GM18526 (cell line): ENCODE measurements around the gene SLC8A3.

Experiments
- POLR2A ChIP-seq: IDR thresholded peaks from 3 replicates; pipeline ENCODE4 v1.6.1; 2011; ENCODE audit not compliant: insufficient read length; ENCODE audit errors: extremely low read depth

Gene SLC8A3

DNA sequence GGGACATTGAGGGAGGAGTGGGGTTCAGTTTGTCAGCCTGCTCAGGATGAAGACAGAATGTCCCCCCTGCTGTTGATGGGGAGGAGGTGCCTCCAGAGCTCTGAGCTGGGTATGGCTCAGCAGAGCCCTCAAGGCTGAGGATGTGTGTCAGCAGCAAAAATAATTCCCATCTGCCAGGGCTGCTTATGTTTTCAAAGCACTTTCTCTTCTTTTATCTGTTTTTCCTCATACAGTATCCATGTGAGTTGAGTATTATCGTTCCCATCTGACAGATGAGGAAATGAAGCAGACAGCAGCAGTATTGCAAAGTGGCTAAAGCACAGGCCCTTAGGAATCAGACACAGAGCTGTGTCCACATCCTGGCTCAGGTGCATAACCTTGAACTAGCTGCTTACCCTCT is 94.1 kb downstream of the SLC8A3 start:
- no peak for TF ChIP-seq POLR2A

DNA sequence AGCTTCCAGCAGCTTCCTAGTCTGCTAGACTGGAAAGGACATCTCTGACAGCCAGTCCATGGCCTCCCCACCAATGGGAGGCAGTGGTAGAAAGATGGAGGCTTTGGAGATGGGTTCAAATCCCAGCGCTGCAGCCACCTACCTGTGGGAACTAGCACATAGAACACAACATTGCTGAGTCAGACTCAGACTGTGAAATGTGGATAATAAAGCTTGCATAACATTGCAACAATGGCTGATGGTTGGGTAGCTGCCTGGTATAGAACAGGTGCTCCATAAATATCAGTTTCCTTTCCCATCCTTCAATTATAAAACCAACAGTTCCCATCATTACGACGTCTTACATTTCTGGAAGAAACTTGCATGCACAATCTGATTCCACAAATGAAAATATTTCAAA is 94.6 kb downstream of the SLC8A3 start:
- no peak for TF ChIP-seq POLR2A

DNA sequence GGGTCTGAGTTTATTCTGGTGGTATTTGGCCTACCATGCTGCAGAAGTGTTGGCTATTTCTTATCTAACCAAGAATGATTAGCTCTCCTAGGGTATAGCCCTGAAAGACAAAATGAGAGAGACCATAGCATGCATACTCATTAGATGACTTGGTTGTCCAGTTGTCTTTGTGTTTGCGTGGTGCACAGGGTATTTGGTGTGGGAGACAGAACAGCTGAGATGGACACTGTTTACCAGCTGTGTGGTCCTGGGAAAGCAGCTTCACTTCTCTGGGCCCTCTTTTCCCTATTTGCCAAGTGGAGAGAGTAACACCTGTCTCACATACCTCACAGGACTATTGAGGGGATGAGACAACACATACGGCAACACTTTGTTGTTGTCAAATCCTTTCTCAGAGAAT is 95.6 kb downstream of the SLC8A3 start:
- TF ChIP-seq POLR2A = no peak

GRCh38 chr14:70087380-70087697 is 101.4 kb downstream of the SLC8A3 start:
- no peak for TF ChIP-seq POLR2A

DNA sequence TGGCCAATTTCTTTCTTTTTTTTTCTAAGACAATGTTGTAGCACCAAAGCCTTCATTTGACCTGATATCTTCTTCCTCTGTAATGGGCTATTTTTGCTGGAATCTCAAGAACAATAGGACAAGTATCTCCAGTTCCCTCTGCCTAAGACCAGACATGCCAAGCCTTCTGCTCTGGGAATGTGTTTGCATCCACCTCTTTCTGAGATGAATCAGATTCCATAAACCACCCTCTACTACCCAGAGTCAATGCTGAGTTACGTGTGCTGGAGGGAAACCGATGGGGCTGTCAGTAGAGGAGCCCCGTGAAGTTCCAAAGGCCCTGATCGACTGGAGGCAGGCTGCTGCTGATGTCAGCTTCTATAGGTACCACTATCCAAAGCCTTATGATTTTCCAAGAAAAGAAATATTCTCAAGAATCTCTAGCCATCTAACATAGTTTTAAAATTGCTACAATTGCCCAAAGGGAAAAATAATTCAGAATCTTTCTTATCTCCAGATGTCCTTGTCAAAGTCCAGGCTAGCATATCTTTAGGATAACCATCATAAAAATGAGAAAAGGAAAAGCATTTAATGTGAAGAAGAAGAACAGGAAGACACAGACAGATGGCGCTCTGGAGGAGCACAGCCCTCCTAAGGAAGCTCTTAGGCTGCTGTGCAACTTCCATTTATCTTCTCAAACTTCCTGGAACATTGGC is 101.9 kb downstream of the SLC8A3 start:
- no peak for TF ChIP-seq POLR2A

- TF ChIP-seq POLR2A = no peak
Observed at GRCh38 chr14:70084226-70084625, 104.5 kb downstream of the SLC8A3 start.

- TF ChIP-seq POLR2A = no peak
Observed at GRCh38 chr14:70082394-70082793, 106.4 kb downstream of the SLC8A3 start.

GRCh38 chr14:70080076-70080475 is 108.7 kb downstream of the SLC8A3 start:
- TF ChIP-seq POLR2A = no peak

DNA sequence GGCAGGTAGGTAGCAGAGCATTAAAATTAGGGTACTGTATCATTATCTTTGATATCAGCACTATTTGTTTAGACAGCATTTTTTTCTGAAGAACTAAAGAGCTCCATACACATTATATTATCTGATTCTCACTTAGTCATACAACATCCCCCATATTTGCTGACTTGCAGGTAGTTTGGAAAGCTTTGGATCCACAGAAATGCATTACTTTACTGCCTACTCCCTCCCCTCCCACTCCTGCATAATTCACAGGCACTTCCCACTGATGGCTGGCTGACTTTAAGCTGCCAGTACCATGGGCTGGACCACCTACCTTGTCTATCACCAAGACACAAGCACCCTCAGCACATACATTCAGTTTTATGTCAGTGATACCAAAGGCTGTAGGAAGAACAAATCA is 110.4 kb downstream of the SLC8A3 start:
- no peak for TF ChIP-seq POLR2A

GRCh38 chr14:70077720-70078119 is 111.0 kb downstream of the SLC8A3 start:
- no peak for TF ChIP-seq POLR2A

DNA sequence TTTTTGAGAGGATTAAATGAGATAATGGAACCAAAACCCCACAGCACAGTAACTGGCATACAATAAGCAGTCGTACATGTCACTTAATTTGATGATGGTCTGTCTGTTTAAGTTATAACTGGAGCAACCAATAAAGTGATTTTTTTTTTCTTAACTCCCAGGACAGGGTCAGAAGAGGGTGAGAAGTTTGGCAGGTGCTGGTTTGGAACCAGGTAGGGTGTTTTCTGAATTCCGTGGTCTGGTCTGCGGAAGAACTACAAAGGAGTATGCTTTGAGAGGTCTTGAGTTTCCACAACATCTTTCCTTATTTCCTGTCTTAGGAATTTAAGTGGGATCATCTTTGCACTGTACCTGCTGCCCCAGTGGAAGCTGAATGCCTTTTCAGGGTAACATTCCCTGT is 111.7 kb downstream of the SLC8A3 start:
- no peak for TF ChIP-seq POLR2A

DNA sequence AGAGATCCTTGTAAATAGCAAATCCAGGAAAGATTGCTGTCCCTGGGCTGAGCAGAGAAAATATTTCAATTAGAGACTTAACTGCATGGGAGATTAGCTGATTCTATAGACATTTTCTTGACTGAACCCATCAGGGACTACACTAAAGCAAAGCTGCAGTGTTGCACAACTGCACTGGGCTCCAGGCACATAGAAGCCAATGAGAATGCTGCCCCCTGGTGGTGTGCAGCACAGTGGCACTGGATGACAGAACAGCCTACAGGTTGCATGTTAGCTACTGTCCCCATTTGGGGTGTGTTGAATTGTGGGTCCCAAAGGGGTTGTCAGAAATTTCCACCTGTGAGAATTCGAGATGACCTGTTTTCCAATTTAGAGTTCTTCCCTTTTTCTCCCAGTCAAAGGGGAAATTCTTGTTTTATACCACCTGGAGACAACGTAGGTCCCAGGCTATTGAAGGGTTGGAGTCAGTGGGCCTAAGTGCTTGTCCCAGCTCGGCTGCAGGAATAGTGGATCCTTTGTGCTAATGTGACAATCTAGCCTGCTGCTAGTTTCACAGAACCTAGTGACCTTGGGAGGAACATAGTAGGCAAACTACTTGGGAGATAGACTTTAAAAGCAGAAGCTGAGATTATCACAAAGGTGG is 114.7 kb downstream of the SLC8A3 start:
- TF ChIP-seq POLR2A = no peak

DNA sequence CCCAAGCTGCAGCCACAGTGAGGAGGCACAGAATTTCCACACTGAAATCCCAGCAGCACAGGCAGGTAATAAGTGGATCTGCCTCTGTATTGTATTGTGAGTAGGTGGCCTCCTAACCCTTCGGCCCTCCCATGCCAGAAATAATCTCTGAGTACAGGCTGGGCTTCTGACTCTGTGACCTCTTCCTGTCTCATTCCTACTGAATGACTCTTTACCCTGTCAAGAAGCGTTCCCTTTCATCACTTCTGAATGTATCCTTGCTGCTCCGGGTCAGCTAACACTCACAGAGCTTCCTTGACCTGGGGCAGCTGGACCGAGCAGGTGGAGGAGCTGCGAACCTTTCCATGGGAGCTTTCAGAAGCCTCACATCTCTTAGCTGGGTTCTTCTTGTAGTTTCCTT is 119.6 kb downstream of the SLC8A3 start:
- no peak for TF ChIP-seq POLR2A

DNA sequence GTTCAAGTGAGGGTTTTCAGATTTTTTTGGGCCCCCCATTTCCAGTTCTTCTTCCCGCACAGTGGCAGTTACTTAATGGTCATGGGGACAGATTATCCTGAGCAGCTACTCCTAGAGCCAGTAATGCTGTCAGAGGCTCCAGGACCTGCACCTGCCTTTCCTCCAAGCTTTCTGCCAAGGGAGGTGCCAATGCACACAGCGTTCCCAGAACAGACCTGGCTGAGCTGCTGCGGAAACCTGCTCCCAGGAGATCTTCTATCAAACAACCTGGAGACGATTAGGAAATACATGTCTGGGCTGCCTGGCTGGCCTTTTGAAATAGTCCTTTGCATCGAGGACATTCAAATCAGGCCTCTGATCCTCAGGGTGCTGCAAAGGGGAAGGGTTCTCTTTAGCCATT is 120.9 kb downstream of the SLC8A3 start:
- no peak for TF ChIP-seq POLR2A

GRCh38 chr14:70064136-70064865 is 124.5 kb downstream of the SLC8A3 start:
- TF ChIP-seq POLR2A = no peak

DNA sequence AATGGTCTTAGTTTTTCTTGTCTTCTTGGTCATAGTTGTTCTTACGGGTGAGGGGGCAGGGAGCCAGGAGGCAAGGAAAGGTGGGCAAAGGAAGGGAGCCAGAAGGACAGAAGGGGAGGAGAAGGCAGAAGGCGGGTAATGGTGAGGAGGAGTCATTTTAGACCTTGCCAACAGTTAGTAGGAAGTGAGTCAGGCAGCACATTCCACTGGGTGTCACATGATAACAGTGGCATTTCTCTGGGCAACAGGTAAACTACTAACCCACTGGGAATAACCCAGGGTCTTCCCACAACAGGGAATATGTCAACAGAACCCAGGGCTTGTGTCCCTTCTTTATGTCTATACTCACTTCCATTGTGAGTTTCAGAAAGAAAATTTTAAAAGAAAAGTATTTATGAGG is 127.6 kb downstream of the SLC8A3 start:
- no peak for TF ChIP-seq POLR2A
